Measurements from ENCODE around the gene UBE2E2. TPM values are rescaled to one million over a fixed set of nuclear protein-coding genes. Genes with fewer than 3 reads are reported as not detected.

The UBE2E2 gene
- polyA plus RNA-seq, 1 donor (not counting 4 experiments of a cell fraction or from before 2014, with no cell fraction given): 63.2 TPM

DNA sequence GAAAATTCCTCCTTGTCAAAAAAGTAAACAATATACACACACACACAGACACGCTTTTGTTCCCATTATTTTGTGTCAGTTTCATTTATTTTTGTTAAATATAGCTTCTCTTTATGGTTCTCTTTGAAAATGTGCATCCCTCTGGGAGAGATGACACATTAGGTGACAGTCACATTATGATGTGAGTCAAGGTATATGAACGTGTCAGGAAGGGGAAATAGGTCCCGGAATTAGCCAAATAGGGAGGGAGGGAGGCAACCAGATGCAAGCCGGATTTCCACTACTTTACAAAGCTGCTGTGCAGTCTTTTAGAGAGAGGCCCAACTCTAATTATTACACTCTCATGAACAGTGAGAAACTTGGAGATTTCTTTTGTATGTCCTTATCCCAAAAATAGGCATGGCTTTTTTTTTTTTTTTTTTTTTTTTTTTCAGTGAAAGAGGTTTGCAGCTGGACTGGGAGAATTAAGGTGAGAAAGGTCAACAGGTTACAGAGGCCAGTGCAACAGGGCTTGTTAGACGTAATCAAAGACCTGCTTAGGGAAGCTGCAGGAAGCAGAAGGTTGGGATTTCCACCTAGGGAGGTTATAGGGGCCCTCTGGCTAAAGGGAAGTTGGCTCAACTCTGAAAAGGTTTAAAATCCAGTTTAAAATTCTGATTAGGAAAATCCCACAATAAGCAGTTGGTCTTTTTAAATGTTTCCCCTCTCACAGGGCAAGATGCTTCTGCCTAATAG is 362.1 kb downstream of the UBE2E2 start:
- Histone ChIP-seq H3K27me3 (ENCODE audit: control insufficient read depth, extremely low read depth, insufficient read depth, low read length) (no peaks in the 10 kb centered on the region), H3K4me3 (ENCODE audit: control insufficient read depth in 2 of 3, extremely low read depth in 1 of 3, insufficient read depth in 2 of 3, low read depth in 1 of 3, low read length in 3 of 3) (no peak overlapping the region), H3K79me2 (ENCODE audit: control insufficient read depth, insufficient read depth, low read length) (no peaks in the 10 kb centered on the region), H2AFZ (ENCODE audit: control insufficient read depth, low read length) (no peak overlapping the region), H4K20me1 (ENCODE audit: control insufficient read depth, extremely low read depth, insufficient read depth, low read length) (no peaks in the 10 kb centered on the region), H3K4me1 (ENCODE audit: control insufficient read depth, extremely low read depth, insufficient read depth, low read length) (peaks cover 5% of the 10 kb centered on the region), H3K4me2 (ENCODE audit: control insufficient read depth, extremely low read depth, insufficient read depth, low read depth, low read length) (no peak overlapping the region), H3K36me3 (ENCODE audit: control insufficient read depth in 2 of 2, extremely low read depth in 1 of 2, insufficient read depth in 2 of 2, low read length in 2 of 2) (no peaks in the 10 kb centered on the region), H3K27ac (ENCODE audit: control insufficient read depth, insufficient read depth, low read length) (no peak overlapping the region), H3K9me1 (ENCODE audit: control insufficient read depth, extremely low read depth, insufficient read depth, low read length) (no peaks in the 10 kb centered on the region), H3K9me3 (ENCODE audit: control insufficient read depth, low read depth, low read length) (no peaks in the 10 kb centered on the region), H3K9ac (ENCODE audit: control insufficient read depth, extremely low read depth, insufficient read depth, low read length) (no peak overlapping the region)
- DNase-seq (ENCODE audit: low read depth, low spot score): no peak
- no peak for FAIRE-seq
- TF ChIP-seq, protein P1, sequence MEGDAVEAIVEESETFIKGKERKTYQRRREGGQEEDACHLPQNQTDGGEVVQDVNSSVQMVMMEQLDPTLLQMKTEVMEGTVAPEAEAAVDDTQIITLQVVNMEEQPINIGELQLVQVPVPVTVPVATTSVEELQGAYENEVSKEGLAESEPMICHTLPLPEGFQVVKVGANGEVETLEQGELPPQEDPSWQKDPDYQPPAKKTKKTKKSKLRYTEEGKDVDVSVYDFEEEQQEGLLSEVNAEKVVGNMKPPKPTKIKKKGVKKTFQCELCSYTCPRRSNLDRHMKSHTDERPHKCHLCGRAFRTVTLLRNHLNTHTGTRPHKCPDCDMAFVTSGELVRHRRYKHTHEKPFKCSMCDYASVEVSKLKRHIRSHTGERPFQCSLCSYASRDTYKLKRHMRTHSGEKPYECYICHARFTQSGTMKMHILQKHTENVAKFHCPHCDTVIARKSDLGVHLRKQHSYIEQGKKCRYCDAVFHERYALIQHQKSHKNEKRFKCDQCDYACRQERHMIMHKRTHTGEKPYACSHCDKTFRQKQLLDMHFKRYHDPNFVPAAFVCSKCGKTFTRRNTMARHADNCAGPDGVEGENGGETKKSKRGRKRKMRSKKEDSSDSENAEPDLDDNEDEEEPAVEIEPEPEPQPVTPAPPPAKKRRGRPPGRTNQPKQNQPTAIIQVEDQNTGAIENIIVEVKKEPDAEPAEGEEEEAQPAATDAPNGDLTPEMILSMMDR (optimal IDR thresholded peaks at IDR 0.05 in 1 of 3, IDR thresholded peaks at IDR 0.05 in 1 of 3, conservative IDR thresholded peaks at IDR 0.05 in 1 of 3; ENCODE audit: extremely low read depth in 1 of 3, insufficient read depth in 2 of 3, low read length in 3 of 3): no peak
- TF ChIP-seq EZH2 (IDR thresholded peaks at IDR 0.05; ENCODE audit: low read length): no peak
- dilution Hi-C loops (cut with MboI; ENCODE audit: extremely low pct_ligation_motif_present, low sequenced_read_pairs): no loop called here

DNA sequence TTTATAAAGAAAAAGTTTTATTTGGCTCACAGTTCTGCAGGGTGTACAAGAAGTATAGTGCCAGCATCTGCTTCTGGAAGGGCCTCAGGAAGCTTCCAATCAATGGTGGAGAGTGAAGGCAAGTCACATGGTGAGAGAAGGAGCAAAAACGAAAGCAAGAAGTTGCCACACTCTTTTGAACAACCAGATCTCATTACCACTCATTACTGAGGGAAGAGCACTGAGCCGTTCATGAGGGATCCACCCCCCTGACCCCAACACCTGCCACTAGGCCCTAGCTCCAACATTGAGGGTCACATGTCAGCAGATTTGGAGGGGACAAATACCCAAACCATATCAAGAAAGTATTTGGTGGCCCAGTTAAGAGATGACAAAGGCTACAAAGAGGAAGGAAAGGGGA is 363.4 kb downstream of the UBE2E2 start:
- no peaks in the 10 kb centered on the region for H3K36me3 ChIP-seq (ENCODE audit: control insufficient read depth in 2 of 2, extremely low read depth in 1 of 2, insufficient read depth in 2 of 2, low read length in 2 of 2)
- DNase-seq (ENCODE audit: low read depth, low spot score) (no peak), FAIRE-seq (no peak)
- no peak for TF ChIP-seq EZH2 (IDR thresholded peaks at IDR 0.05; ENCODE audit: low read length)
- TF ChIP-seq, protein P1 (optimal IDR thresholded peaks at IDR 0.05 in 1 of 3, IDR thresholded peaks at IDR 0.05 in 1 of 3, conservative IDR thresholded peaks at IDR 0.05 in 1 of 3; ENCODE audit: extremely low read depth in 1 of 3, insufficient read depth in 2 of 3, low read length in 3 of 3): no peak
- H3K27me3 ChIP-seq (ENCODE audit: control insufficient read depth, extremely low read depth, insufficient read depth, low read length): no peaks in the 10 kb centered on the region
- H4K20me1 ChIP-seq (ENCODE audit: control insufficient read depth, extremely low read depth, insufficient read depth, low read length): no peaks in the 10 kb centered on the region
- H3K9me3 ChIP-seq (ENCODE audit: control insufficient read depth, low read depth, low read length): no peaks in the 10 kb centered on the region
- peaks cover 5% of the 10 kb centered on the region for H3K4me1 ChIP-seq (ENCODE audit: control insufficient read depth, extremely low read depth, insufficient read depth, low read length)
- no peak overlapping the region for H3K4me2 ChIP-seq (ENCODE audit: control insufficient read depth, extremely low read depth, insufficient read depth, low read depth, low read length)
- no peaks in the 10 kb centered on the region for H3K79me2 ChIP-seq (ENCODE audit: control insufficient read depth, insufficient read depth, low read length)
- no peaks in the 10 kb centered on the region for H3K9me1 ChIP-seq (ENCODE audit: control insufficient read depth, extremely low read depth, insufficient read depth, low read length)
- H3K4me3 ChIP-seq (ENCODE audit: control insufficient read depth in 2 of 3, extremely low read depth in 1 of 3, insufficient read depth in 2 of 3, low read depth in 1 of 3, low read length in 3 of 3): no peak overlapping the region
- dilution Hi-C loops (cut with MboI; ENCODE audit: extremely low pct_ligation_motif_present, low sequenced_read_pairs): no loop called here
- H2AFZ ChIP-seq (ENCODE audit: control insufficient read depth, low read length): no peak overlapping the region
- H3K27ac ChIP-seq (ENCODE audit: control insufficient read depth, insufficient read depth, low read length): no peak overlapping the region
- no peak overlapping the region for H3K9ac ChIP-seq (ENCODE audit: control insufficient read depth, extremely low read depth, insufficient read depth, low read length)

Data from keratinocyte (primary cell).